ENCODE data around the gene VAMP1. TPM values are rescaled to one million over a fixed set of nuclear protein-coding genes. Genes with fewer than 3 reads are reported as not detected.

The VAMP1 gene
- total and polyA plus RNA-seq, 9 of the 15 experiments (the other 6 are each of a cell fraction or from before 2014, with no cell fraction given), result 0.76 to 13.2 (median 4.2) TPM

DNA sequence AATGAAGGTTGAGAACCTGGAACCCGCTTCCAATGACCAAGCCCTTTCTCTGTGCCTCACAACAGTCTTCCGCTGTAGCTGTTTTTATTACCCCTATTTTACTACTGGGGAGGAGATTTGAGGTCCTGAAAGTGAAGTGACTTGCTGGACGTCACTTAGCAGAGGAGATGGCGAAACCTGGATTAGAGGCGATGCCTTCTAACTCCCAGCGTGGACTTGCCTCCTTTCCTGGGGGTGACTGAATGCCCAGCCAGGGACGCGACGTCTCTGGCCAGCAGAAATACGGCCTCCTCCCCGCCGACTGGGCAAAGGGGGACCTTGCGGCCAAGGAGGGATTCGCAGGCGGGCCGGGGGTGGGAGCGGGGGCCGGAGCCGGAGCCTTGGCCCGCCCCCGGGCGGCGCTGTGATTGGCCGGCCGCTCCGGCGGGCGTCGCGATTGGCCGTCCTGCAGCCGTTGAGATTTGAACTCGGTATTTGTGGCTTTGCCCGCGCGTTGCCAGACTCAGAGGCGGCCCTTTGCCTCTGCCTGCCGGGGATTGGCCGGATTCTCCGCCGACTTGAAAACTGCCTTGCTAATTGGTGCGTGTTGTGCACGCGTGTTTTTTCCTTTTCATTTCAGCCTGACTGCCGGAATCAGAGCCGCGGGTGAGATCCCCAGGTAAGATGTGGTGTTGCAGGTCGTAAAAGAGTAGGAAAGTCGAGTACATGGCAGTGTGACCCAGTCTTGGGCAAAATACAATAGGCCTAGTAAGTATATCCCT, 23.2 kb upstream of the VAMP1 start, which contains the start of gene NCAPD2 (continued):
- no peak for TF ChIP-seq ZNF551 (CRISPR knock-in tag; IDR thresholded peaks at IDR 0.05)
- no peak for TF ChIP-seq ZNF23 (CRISPR knock-in tag; IDR thresholded peaks at IDR 0.05)
- no peak for TF ChIP-seq OTX1 (CRISPR knock-in tag; IDR thresholded peaks at IDR 0.05)
- no peak for TF ChIP-seq MTA2 (IDR thresholded peaks at IDR 0.05; ENCODE audit: low read depth)
- TF ChIP-seq SETDB1 (IDR thresholded peaks at IDR 0.05; ENCODE audit: low read length), result no peak
- peak; percentile 60; the same call in 1 of the 2 replicates for TF ChIP-seq SAFB (IDR thresholded peaks at IDR 0.05; ENCODE audit: borderline replicate concordance, low read depth, low read length)
- TF ChIP-seq PRDM10 (IDR thresholded peaks at IDR 0.05; ENCODE audit: partially characterized antibody), result no peak
- TF ChIP-seq ZNF143 (CRISPR knock-in tag; IDR thresholded peaks at IDR 0.05), result no peak
- peak; percentile 65 for TF ChIP-seq SUPT5H (IDR thresholded peaks at IDR 0.05)
- no peak for TF ChIP-seq MITF (IDR thresholded peaks at IDR 0.05)
- TF ChIP-seq SP1 (CRISPR knock-in tag; IDR thresholded peaks at IDR 0.05), result 0 out of 2 replicates have a peak, but pooled peaks have one; percentile 11
- no peak for TF ChIP-seq ZBED1 (IDR thresholded peaks at IDR 0.05)
- TF ChIP-seq MYC (IDR thresholded peaks at IDR 0.05; ENCODE audit: low read depth, low read length), result peak; percentile 82
- TF ChIP-seq MYC (CRISPR knock-in tag; IDR thresholded peaks at IDR 0.05; ENCODE audit: borderline replicate concordance, low read depth), result no peak
- no peak for TF ChIP-seq TAF9B (IDR thresholded peaks at IDR 0.05; ENCODE audit: partially characterized antibody)
- TF ChIP-seq E2F6 (IDR thresholded peaks at IDR 0.05; ENCODE audit: borderline replicate concordance in 1 of 2, extremely low read depth in 1 of 2, insufficient read depth in 1 of 2, insufficient read length in 1 of 2, low read depth in 1 of 2, low read length in 1 of 2, poor library complexity in 1 of 2, severe bottlenecking in 1 of 2), result peak; percentile 16 to 73
- TF ChIP-seq ZNF12 (CRISPR knock-in tag; IDR thresholded peaks at IDR 0.05), result 0 out of 2 replicates have a peak, but pooled peaks have one; percentile 15
- no peak for TF ChIP-seq PRMT5 (CRISPR knock-in tag; IDR thresholded peaks at IDR 0.05)
- peak; percentile 3; the same call in 1 of the 2 replicates for TF ChIP-seq CREM (IDR thresholded peaks at IDR 0.05; ENCODE audit: low read depth)
- TF ChIP-seq, protein P1, sequence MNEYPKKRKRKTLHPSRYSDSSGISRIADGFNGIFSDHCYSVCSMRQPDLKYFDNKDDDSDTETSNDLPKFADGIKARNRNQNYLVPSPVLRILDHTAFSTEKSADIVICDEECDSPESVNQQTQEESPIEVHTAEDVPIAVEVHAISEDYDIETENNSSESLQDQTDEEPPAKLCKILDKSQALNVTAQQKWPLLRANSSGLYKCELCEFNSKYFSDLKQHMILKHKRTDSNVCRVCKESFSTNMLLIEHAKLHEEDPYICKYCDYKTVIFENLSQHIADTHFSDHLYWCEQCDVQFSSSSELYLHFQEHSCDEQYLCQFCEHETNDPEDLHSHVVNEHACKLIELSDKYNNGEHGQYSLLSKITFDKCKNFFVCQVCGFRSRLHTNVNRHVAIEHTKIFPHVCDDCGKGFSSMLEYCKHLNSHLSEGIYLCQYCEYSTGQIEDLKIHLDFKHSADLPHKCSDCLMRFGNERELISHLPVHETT (CRISPR knock-in tag; conservative IDR thresholded peaks at IDR 0.05 in 1 of 2, IDR thresholded peaks at IDR 0.05 in 1 of 2), result peak in 1 of 2 experiments; percentile 12; a peak in 1 of 4 replicates
- 0 out of 2 replicates have a peak, but pooled peaks have one; percentile 5 for TF ChIP-seq HIVEP1 (CRISPR knock-in tag; IDR thresholded peaks at IDR 0.05)
